GM21529 (cell line): ENCODE results near the gene MLXIPL.
"Not testable (repeated sequence)": the region's sequence is repeated elsewhere in the genome, so short reads cannot be mapped to it uniquely, and the experiment has no call there.

Source experiments
- ATAC-seq: cut with Tn5 transposase; IDR thresholded peaks from one replicate; pipeline ENCODE4 v1.9.1; 2021; ENCODE audit not compliant: unreplicated experiment

Gene MLXIPL

DNA sequence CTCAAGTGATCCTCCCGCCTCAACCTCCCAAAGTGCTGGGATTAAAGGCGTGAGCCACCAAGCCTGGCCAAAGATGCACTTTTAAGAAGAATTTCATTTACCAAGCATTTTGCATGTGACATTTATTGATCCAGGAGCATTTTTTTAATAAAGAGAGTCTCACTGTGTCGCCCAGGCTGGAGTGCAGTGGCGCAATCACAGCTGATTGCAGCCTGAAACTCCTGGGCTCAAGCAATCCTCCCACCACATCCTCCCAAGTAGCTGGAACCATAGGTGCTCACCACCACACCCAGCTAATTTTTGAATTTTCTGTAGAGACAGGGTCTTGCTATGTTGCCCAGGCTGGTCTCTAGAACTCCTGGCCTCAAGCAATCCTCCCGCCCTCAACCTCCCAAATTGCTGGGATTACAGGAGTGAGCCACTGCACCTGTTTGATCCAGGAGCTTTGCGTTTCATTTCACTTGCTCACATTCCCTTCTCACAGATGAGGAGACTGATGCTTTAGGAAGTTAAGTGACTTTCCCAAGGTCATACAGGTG lies 41.6 kb downstream of the MLXIPL start:
- no peak for ATAC-seq

GRCh38 chr7:73581006-73581405 lies 43.3 kb downstream of the MLXIPL start:
- not testable (repeated sequence) for ATAC-seq

DNA sequence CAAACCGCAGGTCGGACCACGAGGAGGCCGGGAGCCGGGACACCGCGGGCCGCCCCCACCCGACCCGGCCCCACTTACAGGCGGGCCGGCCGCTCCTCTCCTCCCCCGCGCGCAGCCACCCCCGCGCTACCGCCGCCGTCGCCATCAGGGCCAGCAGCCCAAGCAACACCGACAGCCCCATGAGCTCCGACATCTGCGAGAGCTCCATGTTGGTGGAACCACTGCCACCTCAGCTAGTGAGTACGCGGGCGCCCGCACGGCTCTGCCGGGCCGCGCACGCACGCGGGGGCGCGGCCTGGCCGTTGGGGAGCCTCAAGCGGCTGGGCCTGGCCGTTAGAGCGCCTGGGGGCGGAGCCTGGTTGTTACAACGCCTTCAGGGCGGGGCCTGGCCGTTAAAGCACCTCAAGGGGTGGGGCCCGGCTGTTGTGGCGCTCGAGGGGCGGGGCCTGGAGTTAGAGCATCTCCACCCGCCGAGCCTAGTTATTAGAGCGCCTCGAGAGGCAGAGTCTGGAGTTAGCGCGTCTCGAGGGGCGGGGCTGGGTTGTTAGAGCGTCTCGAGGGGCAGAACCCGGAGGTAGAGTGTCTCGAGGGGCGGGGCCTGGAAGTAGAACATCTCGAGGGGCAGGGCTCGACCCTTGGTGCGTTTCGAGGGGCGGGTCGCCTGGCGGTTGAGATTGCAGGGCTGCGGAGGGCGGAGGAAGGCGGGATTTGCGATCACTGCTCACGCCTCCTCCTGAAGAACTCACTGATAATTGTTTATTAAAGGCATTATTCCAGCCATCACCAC lies 45.8 kb downstream of the MLXIPL start, which contains the start of gene TBL2:
TSS of gene TBL2 (minus strand) at position 238 of the 787 bp plus-strand sequence. CDS start at position 208, 30 bp downstream.
- peak; percentile 85 for ATAC-seq

- peak; percentile 6 for ATAC-seq
These were observed 46.5 kb downstream of the MLXIPL start for GRCh38 chr7:73577627-73578341.

- no peak for ATAC-seq
These were observed 50.5 kb downstream of the MLXIPL start for GRCh38 chr7:73573791-73574190.

- ATAC-seq = no peak
These were observed 51.0 kb downstream of the MLXIPL start for GRCh38 chr7:73573276-73573675.

- ATAC-seq = no peak
These were observed 51.5 kb downstream of the MLXIPL start for GRCh38 chr7:73572767-73573186.

DNA sequence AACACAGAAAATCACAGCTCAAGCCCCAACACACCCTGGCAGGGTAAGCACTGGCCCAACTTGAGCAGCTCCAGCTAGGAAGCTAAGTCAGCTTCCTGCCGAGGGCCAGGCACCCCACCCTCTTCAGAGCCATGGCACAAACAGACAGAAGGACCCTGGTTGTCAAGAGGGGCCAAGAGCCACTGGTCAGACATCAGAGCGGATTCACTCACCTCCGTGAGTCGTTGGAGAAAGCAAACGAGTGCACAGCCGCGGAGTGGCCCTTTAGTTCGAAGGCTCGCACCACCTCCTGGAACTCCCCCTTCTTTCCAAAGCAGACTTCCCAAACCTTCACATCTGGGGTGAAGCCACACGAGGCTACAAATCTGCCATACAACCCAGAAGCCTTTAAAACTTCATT lies 53.3 kb downstream of the MLXIPL start:
- ATAC-seq = no peak

DNA sequence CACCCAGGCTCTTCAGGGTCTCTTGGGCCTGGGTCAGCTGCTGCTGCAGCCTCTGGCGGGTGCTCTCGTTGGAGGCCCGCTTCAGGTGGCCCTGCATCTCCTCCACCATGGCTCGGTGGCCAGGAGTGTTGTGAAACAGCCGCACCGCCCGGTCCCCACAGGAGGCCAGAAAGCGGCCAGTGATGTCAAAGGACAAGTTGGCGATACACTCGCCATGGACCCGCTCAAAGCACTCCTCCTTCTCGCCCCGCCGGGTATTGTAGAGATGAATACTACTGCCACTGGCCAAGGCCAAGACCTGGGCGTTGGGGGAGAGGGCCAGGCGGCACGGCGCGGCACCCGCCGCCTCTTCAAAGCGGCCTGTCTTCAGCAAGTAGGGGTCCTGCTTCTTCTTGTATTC lies 53.8 kb downstream of the MLXIPL start:
- ATAC-seq = no peak

DNA sequence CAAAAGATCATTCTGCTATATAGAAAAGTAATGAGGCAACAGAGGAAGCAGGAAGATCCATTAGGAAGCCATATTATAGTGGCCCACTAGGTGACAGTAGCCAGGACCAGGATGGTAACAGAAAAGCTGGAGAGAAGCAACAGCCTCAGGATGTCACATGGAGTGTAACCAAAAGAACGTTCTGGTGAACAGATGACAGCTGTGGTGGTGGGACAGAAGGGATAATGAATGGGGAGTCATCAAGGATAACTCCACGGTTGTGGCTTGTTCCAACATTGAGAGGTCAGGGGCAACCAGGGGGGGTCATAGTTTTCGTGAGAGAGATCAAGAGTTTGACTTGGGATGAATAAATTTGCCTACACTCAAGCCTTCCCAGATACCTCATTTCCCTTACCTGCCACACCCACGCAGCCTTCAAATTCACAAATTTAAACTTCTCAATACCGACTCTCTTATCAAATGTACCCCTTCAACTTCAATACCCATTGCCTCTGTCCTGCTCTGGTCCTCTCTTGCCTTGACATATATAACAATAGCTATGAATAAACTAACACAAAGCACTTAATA lies 55.2 kb downstream of the MLXIPL start:
- ATAC-seq = no peak

GRCh38 chr7:73567846-73568685 lies 56.3 kb downstream of the MLXIPL start:
- no peak for ATAC-seq

GRCh38 chr7:73567140-73567539 lies 57.2 kb downstream of the MLXIPL start:
- no peak for ATAC-seq

GRCh38 chr7:73566431-73566830 lies 57.9 kb downstream of the MLXIPL start:
- ATAC-seq = not testable (repeated sequence)

GRCh38 chr7:73565675-73566340 lies 58.5 kb downstream of the MLXIPL start:
- ATAC-seq = no peak

DNA sequence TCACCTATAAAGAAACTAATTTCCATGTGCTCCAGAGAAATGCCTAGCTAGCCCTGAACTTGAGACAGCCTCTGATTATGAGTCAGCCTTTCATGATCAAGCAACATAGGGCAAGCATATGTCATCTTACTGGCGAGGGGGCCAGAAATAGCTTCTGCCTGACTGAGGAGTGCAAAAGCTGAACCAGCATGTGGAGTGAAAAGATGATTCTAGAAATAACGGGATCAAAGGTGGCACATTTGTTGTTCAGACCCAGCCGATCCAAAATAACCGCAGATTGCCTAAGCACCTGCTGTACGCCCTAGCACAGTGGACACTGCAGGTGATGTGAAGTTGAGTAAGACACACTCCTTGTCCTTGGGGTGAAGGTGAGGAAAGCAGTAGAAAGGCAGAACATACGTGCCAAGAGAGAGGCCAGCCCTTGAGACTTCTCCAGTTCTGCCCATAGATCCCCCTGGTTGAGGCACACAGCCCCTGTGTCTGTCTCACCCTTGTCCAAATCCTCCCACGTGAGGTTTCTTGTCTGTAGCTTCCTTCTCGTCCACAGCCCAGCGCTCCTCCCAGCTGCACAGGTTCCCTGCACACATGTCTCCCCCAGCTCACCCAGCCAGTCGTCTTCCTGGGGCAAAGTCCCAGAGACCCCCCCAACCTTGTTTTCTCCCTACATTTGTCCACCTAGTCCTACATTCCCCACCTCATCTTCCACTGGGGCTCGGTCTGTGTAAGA lies 64.0 kb downstream of the MLXIPL start:
- ATAC-seq = peak; percentile 23

DNA sequence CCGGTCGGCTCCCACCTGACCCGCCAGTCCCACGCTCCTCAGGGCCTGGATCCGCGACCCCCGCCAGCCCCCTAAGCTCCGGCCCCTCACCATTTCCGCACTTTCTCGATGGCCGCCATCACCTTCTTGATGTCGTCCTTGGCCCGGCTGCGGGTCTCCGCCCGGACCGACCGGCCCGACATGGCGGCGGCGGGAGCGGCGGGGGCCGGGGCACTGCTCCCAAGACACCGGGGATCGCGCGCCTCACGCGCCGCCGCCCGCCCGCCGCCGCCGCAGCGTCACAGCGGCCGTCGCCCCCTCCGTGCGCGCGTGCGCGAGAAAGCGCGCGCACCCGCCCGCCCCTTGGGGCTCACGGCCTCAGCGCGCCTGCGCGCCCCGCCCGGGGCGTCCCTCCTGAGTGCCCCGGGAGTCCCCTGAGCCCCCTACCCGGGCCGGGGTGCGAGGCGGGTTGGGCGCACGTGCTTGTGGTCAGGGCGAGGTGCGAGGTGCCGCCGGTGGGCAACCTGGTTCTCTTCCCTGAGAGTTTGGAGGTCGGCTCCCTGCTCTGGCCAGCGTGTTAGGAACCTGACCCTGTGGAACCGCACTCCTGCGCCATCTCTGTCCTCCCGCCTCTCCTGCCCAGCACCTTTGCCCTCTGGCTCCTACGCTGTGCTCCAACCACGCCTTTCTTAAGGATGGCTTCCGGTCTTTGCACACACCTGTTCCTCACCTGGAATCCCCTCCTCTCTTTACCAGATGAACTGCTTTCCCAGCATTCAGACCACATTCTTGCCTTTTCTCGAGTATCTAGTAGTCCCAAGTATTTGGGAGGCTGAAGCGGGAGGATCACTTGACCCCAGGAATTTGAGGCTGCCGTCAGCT lies 66.7 kb downstream of the MLXIPL start, which contains the start of gene BCL7B:
TSS of gene BCL7B (minus strand) at position 294 of the 861 bp plus-strand sequence. CDS start at position 182, 112 bp downstream.
- ATAC-seq = peak; percentile 46

DNA sequence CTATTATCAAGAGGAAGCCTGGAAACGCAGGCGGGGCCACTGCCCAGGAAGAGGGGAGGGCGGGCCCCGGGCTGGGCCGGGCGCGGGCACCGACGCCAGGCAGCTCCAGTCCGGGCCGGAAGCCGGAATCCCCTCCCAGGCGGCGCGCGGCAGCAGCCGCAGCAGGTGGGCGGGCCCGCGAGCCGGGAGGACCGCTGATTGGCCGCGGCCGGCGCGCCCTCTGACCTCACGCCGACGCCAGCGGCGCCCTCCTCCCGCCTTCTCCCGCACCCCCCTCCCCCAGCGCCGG lies 67.3 kb downstream of the MLXIPL start:
- ATAC-seq = peak; percentile 86

DNA sequence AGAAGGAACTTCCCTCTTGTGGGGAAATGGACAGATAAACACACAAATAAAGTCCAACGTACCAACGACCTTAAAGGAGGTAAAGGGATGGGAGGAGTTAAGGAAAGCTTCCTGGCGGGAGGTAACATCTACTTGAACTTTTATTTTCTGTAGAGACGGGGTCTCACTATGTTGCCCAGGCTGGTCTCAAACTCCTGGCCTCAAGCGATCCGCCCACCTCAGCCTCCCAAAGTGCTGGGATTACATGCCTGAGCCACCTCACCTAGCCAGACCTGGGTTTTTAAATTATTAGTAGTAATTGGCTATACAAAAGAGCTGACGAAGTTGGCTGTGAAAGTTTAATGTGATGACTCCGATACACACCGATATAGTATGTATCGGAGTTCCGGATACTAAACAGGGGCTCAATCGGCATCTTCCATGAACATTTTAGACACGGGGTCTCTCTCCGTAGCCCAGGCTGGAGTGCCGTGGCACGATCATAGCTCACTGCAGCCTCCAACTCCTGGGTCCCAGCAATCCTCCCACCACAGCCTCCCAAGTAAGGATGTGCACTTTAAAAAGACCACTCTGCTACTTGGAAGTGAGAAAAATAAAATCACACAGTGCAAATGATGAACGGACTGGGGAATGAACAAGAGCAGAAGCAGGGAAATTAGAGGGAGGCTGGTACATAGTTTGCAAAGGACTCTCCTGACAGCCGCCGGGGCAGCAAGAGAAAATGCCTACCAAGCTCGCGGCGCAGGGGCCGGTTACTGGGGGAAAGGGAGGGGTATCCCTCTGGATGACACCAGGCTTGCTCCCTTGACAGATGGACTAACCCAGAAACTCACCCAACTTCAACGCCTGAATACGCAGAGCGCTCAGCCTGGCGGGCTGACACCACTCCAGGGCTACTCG lies 67.9 kb downstream of the MLXIPL start:
- no peak for ATAC-seq
